ENCODE results near the gene NCKAP5. TPM values are rescaled to one million over a fixed set of nuclear protein-coding genes. Genes with fewer than 3 reads are reported as not detected.

The NCKAP5 gene
- total RNA-seq, 1 donor from 2014 or later: 27.9 TPM

DNA sequence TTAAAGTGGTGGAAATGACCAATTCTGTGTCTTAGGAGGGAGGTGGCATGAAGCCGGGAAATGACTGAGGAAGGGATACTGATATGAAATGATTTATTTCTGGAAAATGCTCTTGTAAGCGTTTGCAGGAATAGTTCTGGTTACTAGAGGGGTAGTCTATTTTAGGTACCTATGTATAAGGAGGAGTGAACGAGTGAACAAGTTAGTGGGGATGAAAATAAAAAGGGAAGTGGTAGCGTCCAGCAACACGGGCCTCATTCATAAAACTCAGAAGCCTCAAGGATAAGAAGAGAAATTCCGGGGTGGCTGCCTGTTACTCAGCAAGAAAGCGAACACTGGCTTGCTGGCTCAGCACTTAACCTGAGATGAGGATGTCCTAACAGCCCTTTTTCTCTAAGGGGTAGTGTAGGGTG is 303.3 kb downstream of the NCKAP5 start:
- Mint-ChIP-seq H3K27ac (ENCODE audit: unreplicated experiment) (no peak overlapping the region), H3K36me3 (ENCODE audit: low read depth) (peaks cover 2% of the 10 kb centered on the region), H3K27me3 (ENCODE audit: low read depth) (peaks cover 18% of the 10 kb centered on the region)

DNA sequence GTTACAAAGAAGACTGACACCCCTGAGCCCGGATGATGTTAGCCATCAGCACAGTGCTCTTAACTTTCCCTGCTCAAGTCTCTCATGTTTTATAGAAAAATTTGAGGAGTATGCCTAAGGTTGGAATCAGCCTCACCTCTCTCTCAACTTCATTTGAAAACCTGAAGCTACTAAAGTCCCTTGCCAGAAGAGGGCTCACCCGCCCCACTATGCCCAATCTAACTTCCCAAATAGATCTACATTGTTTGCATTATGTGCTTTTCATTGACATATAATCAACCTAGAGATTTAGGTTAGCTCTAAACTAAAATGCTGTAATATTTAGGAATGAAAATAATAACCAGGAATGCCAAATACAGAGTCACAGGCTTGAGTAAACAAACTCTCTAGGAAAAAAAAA is 305.4 kb downstream of the NCKAP5 start:
- H3K36me3 Mint-ChIP-seq (ENCODE audit: low read depth): peaks cover 2% of the 10 kb centered on the region
- TF ChIP-seq, protein P1, sequence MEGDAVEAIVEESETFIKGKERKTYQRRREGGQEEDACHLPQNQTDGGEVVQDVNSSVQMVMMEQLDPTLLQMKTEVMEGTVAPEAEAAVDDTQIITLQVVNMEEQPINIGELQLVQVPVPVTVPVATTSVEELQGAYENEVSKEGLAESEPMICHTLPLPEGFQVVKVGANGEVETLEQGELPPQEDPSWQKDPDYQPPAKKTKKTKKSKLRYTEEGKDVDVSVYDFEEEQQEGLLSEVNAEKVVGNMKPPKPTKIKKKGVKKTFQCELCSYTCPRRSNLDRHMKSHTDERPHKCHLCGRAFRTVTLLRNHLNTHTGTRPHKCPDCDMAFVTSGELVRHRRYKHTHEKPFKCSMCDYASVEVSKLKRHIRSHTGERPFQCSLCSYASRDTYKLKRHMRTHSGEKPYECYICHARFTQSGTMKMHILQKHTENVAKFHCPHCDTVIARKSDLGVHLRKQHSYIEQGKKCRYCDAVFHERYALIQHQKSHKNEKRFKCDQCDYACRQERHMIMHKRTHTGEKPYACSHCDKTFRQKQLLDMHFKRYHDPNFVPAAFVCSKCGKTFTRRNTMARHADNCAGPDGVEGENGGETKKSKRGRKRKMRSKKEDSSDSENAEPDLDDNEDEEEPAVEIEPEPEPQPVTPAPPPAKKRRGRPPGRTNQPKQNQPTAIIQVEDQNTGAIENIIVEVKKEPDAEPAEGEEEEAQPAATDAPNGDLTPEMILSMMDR (conservative IDR thresholded peaks at IDR 0.05): peak; percentile 43
- no peak for DNase-seq (ENCODE audit: low read depth, low spot score)
- H3K4me3 Mint-ChIP-seq: no peak overlapping the region
- peaks cover 2% of the 10 kb centered on the region for H3K9me3 Mint-ChIP-seq
- H3K27me3 Mint-ChIP-seq (ENCODE audit: low read depth): peaks cover 18% of the 10 kb centered on the region
- no peak overlapping the region for H3K27ac Mint-ChIP-seq (ENCODE audit: unreplicated experiment)
- peaks cover 33% of the 10 kb centered on the region for H3K4me1 Mint-ChIP-seq

More for the DNA sequence above, 303.3 kb downstream of the NCKAP5 start:
- Mint-ChIP-seq H3K4me3 (peak overlapping the region; percentile 85), H3K9me3 (no peaks in the 10 kb centered on the region), H3K4me1 (peaks cover 33% of the 10 kb centered on the region)
- TF ChIP-seq, protein P1 (conservative IDR thresholded peaks at IDR 0.05): no peak
- no peak for DNase-seq (ENCODE audit: low read depth, low spot score)

DNA sequence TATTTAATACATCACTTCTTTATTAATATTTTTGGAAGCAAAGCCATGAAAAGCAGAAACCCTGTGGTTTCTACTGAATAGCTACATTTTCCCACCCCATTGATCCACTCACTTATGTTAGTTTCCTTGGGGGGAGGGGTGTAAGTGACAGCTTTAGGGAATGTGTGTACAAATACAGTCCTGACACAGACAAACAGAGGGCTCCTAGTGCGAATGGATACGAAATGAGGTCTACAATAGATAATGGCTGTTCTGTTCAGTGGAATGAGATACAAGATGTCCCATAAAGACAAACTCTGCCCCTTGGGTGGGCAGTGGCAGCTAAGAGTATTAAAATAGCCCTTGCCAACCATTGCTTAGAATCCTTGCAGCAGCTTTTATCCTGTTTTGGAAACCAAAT is 312.9 kb downstream of the NCKAP5 start:
- H3K27me3 Mint-ChIP-seq (ENCODE audit: low read depth): no peaks in the 10 kb centered on the region
- peaks cover 2% of the 10 kb centered on the region for H3K36me3 Mint-ChIP-seq (ENCODE audit: low read depth)
- peaks cover 21% of the 10 kb centered on the region for H3K4me1 Mint-ChIP-seq
- H3K9me3 Mint-ChIP-seq: peaks cover 2% of the 10 kb centered on the region
- TF ChIP-seq, protein P1 (conservative IDR thresholded peaks at IDR 0.05): no peak
- no peak overlapping the region for H3K27ac Mint-ChIP-seq (ENCODE audit: unreplicated experiment)
- H3K4me3 Mint-ChIP-seq: no peak overlapping the region
- DNase-seq (ENCODE audit: low read depth, low spot score): no peak

DNA sequence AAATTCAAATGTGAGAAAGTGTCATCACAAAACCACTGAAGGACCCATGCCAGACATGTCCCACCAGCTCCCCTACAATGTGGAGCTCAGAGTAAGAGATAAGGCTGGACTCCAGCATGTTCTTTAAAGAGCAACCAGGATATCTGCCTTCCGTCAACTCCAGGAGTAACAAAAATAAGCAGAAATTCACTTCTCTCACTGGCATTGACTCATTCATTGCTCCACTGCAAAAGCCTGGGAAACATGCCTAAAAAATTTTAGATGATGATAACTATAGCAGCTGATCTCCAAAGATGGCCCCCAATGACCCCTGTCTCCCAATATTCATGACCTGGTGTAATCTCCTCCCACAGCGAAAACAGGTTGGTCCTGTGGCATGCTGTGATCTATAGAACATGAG is 314.5 kb downstream of the NCKAP5 start:
- H3K27ac Mint-ChIP-seq (ENCODE audit: unreplicated experiment): no peak overlapping the region
- no peaks in the 10 kb centered on the region for H3K9me3 Mint-ChIP-seq
- H3K4me3 Mint-ChIP-seq: no peak overlapping the region
- peaks cover 21% of the 10 kb centered on the region for H3K4me1 Mint-ChIP-seq
- no peaks in the 10 kb centered on the region for H3K27me3 Mint-ChIP-seq (ENCODE audit: low read depth)
- peaks cover 4% of the 10 kb centered on the region for H3K36me3 Mint-ChIP-seq (ENCODE audit: low read depth)
- TF ChIP-seq, protein P1 (conservative IDR thresholded peaks at IDR 0.05): no peak
- DNase-seq (ENCODE audit: low read depth, low spot score): no peak

DNA sequence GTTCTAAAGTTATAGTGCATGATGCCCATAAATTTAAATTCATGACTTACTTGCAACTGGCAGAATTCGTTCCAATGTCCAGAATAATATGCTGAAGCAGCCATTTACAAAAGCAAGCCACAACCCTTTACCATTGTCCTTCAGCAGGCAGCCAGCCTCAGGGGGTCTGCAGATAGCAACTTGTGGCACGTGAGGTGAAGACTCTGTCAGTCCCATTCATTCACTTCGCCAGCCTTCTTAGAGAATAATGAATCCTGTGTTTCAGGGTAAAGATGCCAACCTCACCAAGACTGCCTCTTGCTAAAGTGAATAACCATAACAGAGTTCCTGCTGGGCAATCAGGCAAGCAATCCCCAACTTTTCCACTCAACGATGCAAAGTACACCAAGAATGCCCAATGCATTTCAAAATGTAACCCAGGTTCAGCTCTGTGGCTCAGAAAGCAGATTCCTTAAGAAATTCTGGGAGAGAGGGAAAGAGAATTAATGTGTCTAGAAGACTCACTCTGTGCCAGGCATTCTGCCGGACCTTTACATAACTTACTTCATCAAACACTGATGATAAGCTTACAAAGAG is 315.4 kb downstream of the NCKAP5 start:
- H3K4me1 Mint-ChIP-seq: peaks cover 24% of the 10 kb centered on the region
- no peak for DNase-seq (ENCODE audit: low read depth, low spot score)
- peaks cover 4% of the 10 kb centered on the region for H3K36me3 Mint-ChIP-seq (ENCODE audit: low read depth)
- H3K27ac Mint-ChIP-seq (ENCODE audit: unreplicated experiment): no peak overlapping the region
- H3K4me3 Mint-ChIP-seq: no peak overlapping the region
- H3K27me3 Mint-ChIP-seq (ENCODE audit: low read depth): no peaks in the 10 kb centered on the region
- TF ChIP-seq, protein P1 (conservative IDR thresholded peaks at IDR 0.05): no peak
- no peaks in the 10 kb centered on the region for H3K9me3 Mint-ChIP-seq

All from neural crest cell (in vitro differentiated cells).